Suprapubic skin (tissue), 4 donors: ENCODE data around the gene SEMA5A. TPM values are rescaled to one million over a fixed set of nuclear protein-coding genes. Genes with fewer than 3 reads are reported as not detected.

Experiments used
- DNase-seq, 2 donors: peaks; one replicate each; pipeline ENCODE4 v3.0.0-alpha.2; 2019; ENCODE audit warnings: low spot score in 2 of 2
- H3K27ac ChIP-seq: fragments of 200-600 bp; sonication (generic); one replicate; pipeline ENCODE4 v1.5.1; 2019
- H3K27me3 ChIP-seq: fragments of 200-600 bp; sonication (generic); one replicate; pipeline ENCODE4 v1.5.1; 2019
- H3K36me3 ChIP-seq: fragments of 200-600 bp; sonication (generic); one replicate; pipeline ENCODE4 v1.5.1; 2019
- H3K4me1 ChIP-seq: fragments of 200-600 bp; sonication (generic); one replicate; pipeline ENCODE4 v1.5.1; 2019
- H3K4me3 ChIP-seq: fragments of 200-600 bp; sonication (generic); one replicate; pipeline ENCODE4 v1.5.1; 2019; ENCODE audit warnings: mild to moderate bottlenecking
- H3K9me3 ChIP-seq: fragments of 200-600 bp; sonication (generic); one replicate; pipeline ENCODE4 v1.5.1; 2019
- EP300 ChIP-seq: sonication (generic); formaldehyde crosslinking; IDR thresholded peaks from one replicate; pipeline ENCODE4 v1.6.1; 2017; ENCODE audit warnings: antibody characterized with exemption
- POLR2A ChIP-seq, 2 donors: fragments of 450-650 bp; IDR thresholded peaks; one replicate each; pipeline ENCODE4 v1.6.1; 2017; ENCODE audit warnings: antibody characterized with exemption in 2 of 2, mild to moderate bottlenecking in 2 of 2, moderate library complexity in 2 of 2
- POLR2AphosphoS5 ChIP-seq, 3 donors: sonication (generic); formaldehyde crosslinking; IDR thresholded peaks; one replicate each; pipeline ENCODE4 v1.6.1; 2017; ENCODE audit warnings: antibody characterized with exemption in 3 of 3
- WGBS: methylation state at CpG from one replicate; pipeline ENCODE4 v1.1.5; 2018; 5-methylcytosine and 5-hydroxymethylcytosine counted together
- total RNA-seq, 4 donors: library from RNA; depleted of rRNA; stranded (reverse); fragments of >200 nt; gene quantifications; one replicate each; pipeline ENCODE4 v1.1.0, GENCODE V29; 2016
- TF ChIP-seq, protein P1 (sequence below), 2 donors: fragments of 200-600 bp in 1 of 2; fragments of 450-650 bp in 1 of 2; sonication (generic) in 1 of 2; IDR thresholded peaks; one replicate each; pipeline ENCODE4 v1.5.1; 2016 to 2019; ENCODE audit warnings: antibody characterized with exemption in 2 of 2, mild to moderate bottlenecking in 1 of 2, moderate library complexity in 1 of 2

The SEMA5A gene
- total RNA-seq, 4 donors from 2014 or later = 14.5 to 31.7 (median 23.4) TPM

DNA sequence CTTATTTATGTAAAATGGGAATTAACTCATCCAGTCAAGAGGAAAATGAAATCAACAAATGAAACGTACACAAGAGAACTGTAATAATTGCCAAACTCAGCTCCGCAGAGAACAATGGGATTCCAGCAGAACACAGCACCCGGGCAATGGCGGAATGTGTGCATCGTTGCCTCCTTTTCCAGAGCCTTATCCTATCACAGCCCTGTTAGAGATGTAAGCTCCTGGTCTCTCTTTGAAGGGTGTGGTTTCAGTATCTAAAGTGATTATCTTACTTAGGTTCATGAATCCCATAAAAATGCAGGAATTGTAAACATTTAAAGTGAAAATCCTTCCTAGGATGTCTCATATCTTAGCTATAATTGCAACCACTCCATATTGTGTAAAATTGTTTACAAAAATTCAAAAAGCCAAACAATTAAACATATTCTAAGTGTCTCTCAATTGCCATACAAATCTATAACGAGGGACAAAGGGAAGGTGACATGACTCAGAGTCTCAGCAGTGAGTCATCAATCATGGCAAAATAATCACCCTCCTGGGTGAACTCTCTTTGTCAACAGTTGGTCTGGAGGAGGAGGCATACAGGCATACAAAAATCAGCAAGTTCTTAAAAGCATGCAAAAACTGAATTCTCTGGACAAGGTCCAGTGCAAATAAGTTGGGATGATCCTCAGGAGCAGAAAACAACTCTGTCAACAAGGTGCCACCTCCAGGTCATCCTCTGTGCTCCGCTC, 22.6 kb downstream of the SEMA5A start:
- Histone ChIP-seq H3K27me3 (no peaks in the 10 kb centered on the region), H3K4me3 (no peak overlapping the region), H3K27ac (no peak overlapping the region), H3K9me3 (no peaks in the 10 kb centered on the region), H3K4me1 (peaks cover 8% of the 10 kb centered on the region), H3K36me3 (no peaks in the 10 kb centered on the region)
- DNase-seq = no peak
- WGBS = 76% methylated on average over 7 of the region's 7 CpGs
- TF ChIP-seq POLR2A (IDR thresholded peaks at IDR 0.05) = no peak
- TF ChIP-seq, protein P1, sequence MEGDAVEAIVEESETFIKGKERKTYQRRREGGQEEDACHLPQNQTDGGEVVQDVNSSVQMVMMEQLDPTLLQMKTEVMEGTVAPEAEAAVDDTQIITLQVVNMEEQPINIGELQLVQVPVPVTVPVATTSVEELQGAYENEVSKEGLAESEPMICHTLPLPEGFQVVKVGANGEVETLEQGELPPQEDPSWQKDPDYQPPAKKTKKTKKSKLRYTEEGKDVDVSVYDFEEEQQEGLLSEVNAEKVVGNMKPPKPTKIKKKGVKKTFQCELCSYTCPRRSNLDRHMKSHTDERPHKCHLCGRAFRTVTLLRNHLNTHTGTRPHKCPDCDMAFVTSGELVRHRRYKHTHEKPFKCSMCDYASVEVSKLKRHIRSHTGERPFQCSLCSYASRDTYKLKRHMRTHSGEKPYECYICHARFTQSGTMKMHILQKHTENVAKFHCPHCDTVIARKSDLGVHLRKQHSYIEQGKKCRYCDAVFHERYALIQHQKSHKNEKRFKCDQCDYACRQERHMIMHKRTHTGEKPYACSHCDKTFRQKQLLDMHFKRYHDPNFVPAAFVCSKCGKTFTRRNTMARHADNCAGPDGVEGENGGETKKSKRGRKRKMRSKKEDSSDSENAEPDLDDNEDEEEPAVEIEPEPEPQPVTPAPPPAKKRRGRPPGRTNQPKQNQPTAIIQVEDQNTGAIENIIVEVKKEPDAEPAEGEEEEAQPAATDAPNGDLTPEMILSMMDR (IDR thresholded peaks at IDR 0.05) = no peak
- no peak for TF ChIP-seq EP300
- TF ChIP-seq POLR2AphosphoS5 (IDR thresholded peaks at IDR 0.05) = no peak

DNA sequence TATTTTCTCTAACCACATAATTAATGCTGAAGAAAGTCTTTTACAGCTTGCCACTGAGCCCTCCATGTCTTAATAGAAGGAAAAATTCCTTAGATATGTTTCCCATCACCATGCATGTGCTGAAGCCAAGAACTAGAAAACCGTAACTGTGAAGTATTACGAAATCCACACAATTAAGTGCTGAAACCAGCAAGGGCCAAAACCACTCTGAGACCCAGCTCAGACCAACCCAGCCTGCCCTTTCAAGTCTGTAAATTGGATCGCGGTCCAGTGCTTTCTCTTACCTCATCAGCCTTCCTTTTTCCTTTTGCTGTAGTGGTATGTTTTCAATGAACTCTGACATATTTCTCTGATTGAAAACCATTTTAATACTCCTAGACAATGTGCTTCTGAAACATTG, 26.3 kb downstream of the SEMA5A start:
- no peak for TF ChIP-seq POLR2A (IDR thresholded peaks at IDR 0.05)
- TF ChIP-seq EP300 = no peak
- TF ChIP-seq, protein P1 (IDR thresholded peaks at IDR 0.05) = no peak
- no peak for TF ChIP-seq POLR2AphosphoS5 (IDR thresholded peaks at IDR 0.05)
- peaks cover 8% of the 10 kb centered on the region for H3K4me1 ChIP-seq
- H3K4me3 ChIP-seq = no peak overlapping the region
- H3K27me3 ChIP-seq = no peaks in the 10 kb centered on the region
- no peaks in the 10 kb centered on the region for H3K36me3 ChIP-seq
- DNase-seq = no peak
- 51% methylated on average over 4 of the region's 4 CpGs for WGBS
- no peak overlapping the region for H3K27ac ChIP-seq
- H3K9me3 ChIP-seq = no peaks in the 10 kb centered on the region

DNA sequence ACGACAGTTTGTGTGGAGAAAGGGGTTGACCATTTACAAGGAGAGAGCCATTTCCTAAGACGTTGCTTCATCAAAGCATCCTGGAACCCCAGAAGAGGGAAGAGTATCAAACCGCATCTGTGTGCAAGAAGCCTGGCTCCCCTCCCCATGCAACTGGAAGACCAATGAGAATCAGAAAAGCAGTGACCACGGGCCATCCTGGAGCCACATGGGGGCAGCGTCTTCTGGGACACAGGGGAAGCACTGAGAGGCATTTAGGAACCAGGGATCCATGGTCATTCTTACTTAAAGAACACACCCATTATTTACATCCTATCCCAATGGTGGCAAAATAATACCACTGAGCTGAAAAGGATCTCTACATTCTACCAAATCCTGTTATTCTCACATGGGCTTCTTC, 29.3 kb downstream of the SEMA5A start:
- H3K4me1 ChIP-seq = peaks cover 8% of the 10 kb centered on the region
- 83% methylated on average over 5 of the region's 5 CpGs for WGBS
- TF ChIP-seq, protein P1 (IDR thresholded peaks at IDR 0.05) = no peak
- TF ChIP-seq POLR2A (IDR thresholded peaks at IDR 0.05) = no peak
- TF ChIP-seq POLR2AphosphoS5 (IDR thresholded peaks at IDR 0.05) = no peak
- no peak for TF ChIP-seq EP300

GRCh38 chr5:9515436-9515835, 30.4 kb downstream of the SEMA5A start:
- H3K27ac ChIP-seq = no peak overlapping the region
- H3K4me1 ChIP-seq = peaks cover 8% of the 10 kb centered on the region
- TF ChIP-seq POLR2A (IDR thresholded peaks at IDR 0.05) (no peak), POLR2AphosphoS5 (IDR thresholded peaks at IDR 0.05) (no peak), EP300 (no peak)
- TF ChIP-seq, protein P1 (IDR thresholded peaks at IDR 0.05) = no peak
- H3K9me3 ChIP-seq = no peaks in the 10 kb centered on the region
- H3K4me3 ChIP-seq = no peak overlapping the region
- H3K36me3 ChIP-seq = no peaks in the 10 kb centered on the region
- WGBS = 77% methylated on average over 3 of the region's 3 CpGs
- no peak for DNase-seq
- H3K27me3 ChIP-seq = no peaks in the 10 kb centered on the region

More for the DNA sequence above, 29.3 kb downstream of the SEMA5A start:
- no peak overlapping the region for H3K27ac ChIP-seq
- H3K36me3 ChIP-seq = no peaks in the 10 kb centered on the region
- no peak overlapping the region for H3K4me3 ChIP-seq
- no peaks in the 10 kb centered on the region for H3K27me3 ChIP-seq
- DNase-seq = no peak
- H3K9me3 ChIP-seq = no peaks in the 10 kb centered on the region

DNA sequence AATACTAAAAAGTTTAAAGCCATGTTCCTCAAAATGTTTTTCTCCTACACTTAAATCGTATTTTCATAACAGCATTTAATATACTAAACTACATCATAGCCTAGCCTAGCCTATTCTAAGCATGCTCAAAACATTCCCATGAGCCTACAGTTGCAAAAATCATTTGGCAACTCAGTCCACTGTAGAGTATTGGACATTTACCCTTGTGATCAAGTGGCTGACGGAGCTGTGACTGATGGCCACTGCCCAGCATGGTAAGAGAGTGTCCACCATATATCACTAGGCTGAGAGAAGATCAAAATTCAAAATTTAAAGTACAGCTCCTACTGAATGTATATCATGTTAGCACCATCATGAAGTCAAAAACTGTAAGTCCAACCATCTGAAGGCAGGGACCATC, 30.9 kb downstream of the SEMA5A start:
- Histone ChIP-seq H3K4me1 (peaks cover 4% of the 10 kb centered on the region), H3K36me3 (no peaks in the 10 kb centered on the region), H3K27me3 (no peaks in the 10 kb centered on the region), H3K4me3 (no peak overlapping the region), H3K9me3 (no peaks in the 10 kb centered on the region), H3K27ac (no peak overlapping the region)
- DNase-seq = no peak
- WGBS = 91% methylated on average over 2 of the region's 2 CpGs
- TF ChIP-seq POLR2A (IDR thresholded peaks at IDR 0.05) (no peak), EP300 (no peak)
